Astrocyte (in vitro differentiated cells and primary cell): ENCODE measurements around the gene TMEM237. TPM values are rescaled to one million over a fixed set of nuclear protein-coding genes. Genes with fewer than 3 reads are reported as not detected.

Experiments
- DNase-seq: peaks from one replicate; pipeline ENCODE4 v3.0.0-alpha.2; 2010; ENCODE audit warnings: low read depth
- FAIRE-seq: peaks from 2 replicates; lab custom pipeline; 2011; peaks lifted over from hg19 to GRCh38; lab: Jason Lieb, UNC
- H2AFZ ChIP-seq: 2 replicates; pipeline ENCODE4 v1.6.0; 2012; ENCODE audit warnings: low read depth, low read length, inconsistent platforms
- H3K27ac ChIP-seq: 2 replicates; pipeline ENCODE4 v1.5.1; 2011; ENCODE audit warnings: low read depth, low read length, inconsistent platforms
- H3K27me3 ChIP-seq: 2 replicates; pipeline ENCODE4 v1.6.0; 2011; ENCODE audit warnings: low read length, inconsistent platforms; ENCODE audit not compliant: insufficient read depth
- H3K36me3 ChIP-seq: 2 replicates; pipeline ENCODE4 v1.5.1; 2011; ENCODE audit warnings: low read length, inconsistent platforms; ENCODE audit not compliant: insufficient read depth
- H3K4me1 ChIP-seq: 2 replicates; pipeline ENCODE4 v1.5.1; 2011; ENCODE audit warnings: low read length, inconsistent platforms; ENCODE audit not compliant: insufficient read depth
- H3K4me2 ChIP-seq: 2 replicates; pipeline ENCODE4 v1.6.0; 2012; ENCODE audit warnings: low read length, inconsistent platforms
- H3K4me3 ChIP-seq: 2 replicates; pipeline ENCODE4 v1.5.1; 2011; ENCODE audit warnings: low read depth, mild to moderate bottlenecking, low read length, inconsistent platforms; ENCODE audit not compliant: insufficient read depth
- H3K79me2 ChIP-seq: 2 replicates; pipeline ENCODE4 v1.6.0; 2012; ENCODE audit warnings: mild to moderate bottlenecking, low read length, inconsistent platforms; ENCODE audit not compliant: insufficient read depth
- H3K9ac ChIP-seq: 2 replicates; pipeline ENCODE4 v1.6.0; 2012; ENCODE audit warnings: mild to moderate bottlenecking, low read length, inconsistent platforms
- H3K9me3 ChIP-seq: 2 replicates; pipeline ENCODE4 v1.5.1; 2012; ENCODE audit warnings: low read depth, mild to moderate bottlenecking, low read length, inconsistent platforms; ENCODE audit not compliant: insufficient read depth
- H4K20me1 ChIP-seq: 2 replicates; pipeline ENCODE4 v1.6.0; 2012; ENCODE audit warnings: low read length, inconsistent platforms; ENCODE audit not compliant: insufficient read depth
- H3K27ac Mint-ChIP-seq: one replicate; pipeline ENCODE4 v1.8.0; 2021; ENCODE audit warnings: mild to moderate bottlenecking, mixed read lengths; ENCODE audit not compliant: unreplicated experiment
- H3K27me3 Mint-ChIP-seq: one replicate; pipeline ENCODE4 v1.8.0; 2021; ENCODE audit warnings: low read depth, mixed read lengths; ENCODE audit not compliant: unreplicated experiment
- H3K36me3 Mint-ChIP-seq: one replicate; pipeline ENCODE4 v1.8.0; 2021; ENCODE audit warnings: low read depth, mixed read lengths; ENCODE audit not compliant: unreplicated experiment
- H3K4me1 Mint-ChIP-seq: one replicate; pipeline ENCODE4 v1.8.0; 2021; ENCODE audit warnings: low read depth, mixed read lengths; ENCODE audit not compliant: unreplicated experiment
- H3K4me3 Mint-ChIP-seq: one replicate; pipeline ENCODE4 v1.8.0; 2021; ENCODE audit warnings: mild to moderate bottlenecking, moderate library complexity, mixed read lengths; ENCODE audit not compliant: unreplicated experiment
- H3K9me3 Mint-ChIP-seq: one replicate; pipeline ENCODE4 v1.8.0; 2021; ENCODE audit warnings: mild to moderate bottlenecking, mixed read lengths; ENCODE audit not compliant: unreplicated experiment
- CTCF ChIP-seq: IDR thresholded peaks from 2 replicates; pipeline ENCODE4 v1.5.1; 2011; ENCODE audit warnings: low read depth, mild to moderate bottlenecking, inconsistent platforms, low read length, moderate library complexity; ENCODE audit not compliant: insufficient read depth
- EZH2 ChIP-seq: IDR thresholded peaks from 2 replicates; pipeline ENCODE4 v1.6.1; 2012; ENCODE audit warnings: mild to moderate bottlenecking, low read length, inconsistent platforms; ENCODE audit not compliant: insufficient read depth
- total RNA-seq: library from RNA; stranded (reverse); gene quantifications from 2 replicates; pipeline ENCODE4 v1.2.1, GENCODE V29; 2021

Gene TMEM237
- total RNA-seq, 1 donor from 2014 or later = 37.7 TPM

GRCh38 chr2:201630577-201630976 lies 12.7 kb downstream of the TMEM237 start:
- peaks cover 78% of the 10 kb centered on the region for H3K36me3 ChIP-seq
- no peak for FAIRE-seq

GRCh38 chr2:201628545-201628944 lies 14.8 kb downstream of the TMEM237 start:
- Histone ChIP-seq H3K4me1 (no peaks in the 10 kb centered on the region), H2AFZ (no peak overlapping the region), H4K20me1 (no peaks in the 10 kb centered on the region), H3K79me2 (no peaks in the 10 kb centered on the region), H3K4me2 (no peak overlapping the region), H3K9ac (no peak overlapping the region), H3K36me3 (peaks cover 71% of the 10 kb centered on the region), H3K4me3 (no peak overlapping the region), H3K27me3 (no peaks in the 10 kb centered on the region), H3K27ac (no peak overlapping the region), H3K9me3 (no peaks in the 10 kb centered on the region)
- Mint-ChIP-seq H3K27me3 (no peaks in the 10 kb centered on the region), H3K9me3 (no peaks in the 10 kb centered on the region), H3K36me3 (peaks cover 5% of the 10 kb centered on the region), H3K4me1 (peaks cover 7% of the 10 kb centered on the region), H3K4me3 (no peak overlapping the region), H3K27ac (peak overlapping the region; percentile 20)
- DNase-seq (peak; percentile 52), FAIRE-seq (peak; percentile 65)
- TF ChIP-seq EZH2 (no peak), CTCF (no peak)

More at GRCh38 chr2:201630577-201630976, 12.7 kb downstream of the TMEM237 start:
- H3K4me3 ChIP-seq = no peak overlapping the region
- no peaks in the 10 kb centered on the region for H3K4me1 ChIP-seq
- DNase-seq = no peak
- H3K27me3 ChIP-seq = no peaks in the 10 kb centered on the region
- H3K4me3 Mint-ChIP-seq = no peak overlapping the region
- no peaks in the 10 kb centered on the region for H3K27me3 Mint-ChIP-seq
- no peak overlapping the region for H3K27ac Mint-ChIP-seq
- H4K20me1 ChIP-seq = no peaks in the 10 kb centered on the region
- H3K9ac ChIP-seq = no peak overlapping the region
- H3K9me3 Mint-ChIP-seq = no peaks in the 10 kb centered on the region
- no peak for TF ChIP-seq CTCF
- H3K79me2 ChIP-seq = no peaks in the 10 kb centered on the region
- no peak overlapping the region for H3K4me2 ChIP-seq
- no peak overlapping the region for H2AFZ ChIP-seq
- H3K4me1 Mint-ChIP-seq = peaks cover 7% of the 10 kb centered on the region
- no peaks in the 10 kb centered on the region for H3K9me3 ChIP-seq
- peaks cover 6% of the 10 kb centered on the region for H3K36me3 Mint-ChIP-seq
- H3K27ac ChIP-seq = no peak overlapping the region

DNA sequence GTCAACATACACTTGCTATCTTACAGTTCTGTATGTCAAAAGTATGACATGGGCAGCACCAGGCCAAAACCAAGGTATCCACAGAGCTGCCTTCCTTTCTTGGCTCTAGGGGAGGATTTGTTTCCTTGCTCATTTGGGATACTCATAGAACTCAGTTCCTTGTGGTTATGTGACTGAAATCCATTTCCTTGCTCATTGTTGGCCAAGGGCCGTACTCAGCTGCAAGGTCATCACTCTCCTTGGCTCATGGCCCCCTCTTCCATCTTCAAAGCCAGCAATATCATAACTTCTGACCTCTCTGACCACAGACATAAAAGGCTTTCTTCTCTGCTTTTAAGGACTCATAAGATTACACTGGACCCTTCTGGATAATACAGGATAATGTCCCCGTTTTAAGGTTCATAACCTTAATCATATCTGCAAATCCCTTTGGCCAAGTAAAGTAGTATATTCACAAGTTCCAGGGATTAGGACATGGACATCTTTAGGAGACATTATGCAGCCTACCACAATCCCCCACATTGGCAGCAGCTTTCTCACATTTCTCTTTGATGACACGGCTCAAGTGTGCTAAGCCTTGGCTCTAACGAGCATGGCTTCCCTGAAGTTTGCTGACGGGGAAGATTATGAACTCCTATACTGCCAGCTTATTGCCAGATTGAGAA lies 20.9 kb downstream of the TMEM237 start:
- Histone ChIP-seq H3K4me2 (peak overlapping the region; percentile 22), H3K4me1 (peaks cover 12% of the 10 kb centered on the region), H3K4me3 (no peak overlapping the region), H3K27me3 (no peaks in the 10 kb centered on the region), H3K9ac (no peak overlapping the region), H3K36me3 (peaks cover 26% of the 10 kb centered on the region), H3K79me2 (no peaks in the 10 kb centered on the region), H2AFZ (no peak overlapping the region), H3K27ac (no peak overlapping the region), H4K20me1 (no peaks in the 10 kb centered on the region), H3K9me3 (no peaks in the 10 kb centered on the region)
- Mint-ChIP-seq H3K27me3 (no peaks in the 10 kb centered on the region), H3K27ac (no peak overlapping the region), H3K4me3 (no peak overlapping the region), H3K9me3 (peaks cover 1% of the 10 kb centered on the region), H3K4me1 (peaks cover 3% of the 10 kb centered on the region), H3K36me3 (peaks cover 7% of the 10 kb centered on the region)
- DNase-seq (peak; percentile 40), FAIRE-seq (no peak)
- TF ChIP-seq EZH2 (no peak), CTCF (no peak)
